Inferior parietal cortex (tissue), 1 donor: ENCODE data around the gene CDX2.

Experiments used
- DNase-seq: peaks from one replicate; pipeline ENCODE4 v3.0.0-alpha.2; 2016; ENCODE audit errors: extremely low spot score

CDX2 gene

DNA sequence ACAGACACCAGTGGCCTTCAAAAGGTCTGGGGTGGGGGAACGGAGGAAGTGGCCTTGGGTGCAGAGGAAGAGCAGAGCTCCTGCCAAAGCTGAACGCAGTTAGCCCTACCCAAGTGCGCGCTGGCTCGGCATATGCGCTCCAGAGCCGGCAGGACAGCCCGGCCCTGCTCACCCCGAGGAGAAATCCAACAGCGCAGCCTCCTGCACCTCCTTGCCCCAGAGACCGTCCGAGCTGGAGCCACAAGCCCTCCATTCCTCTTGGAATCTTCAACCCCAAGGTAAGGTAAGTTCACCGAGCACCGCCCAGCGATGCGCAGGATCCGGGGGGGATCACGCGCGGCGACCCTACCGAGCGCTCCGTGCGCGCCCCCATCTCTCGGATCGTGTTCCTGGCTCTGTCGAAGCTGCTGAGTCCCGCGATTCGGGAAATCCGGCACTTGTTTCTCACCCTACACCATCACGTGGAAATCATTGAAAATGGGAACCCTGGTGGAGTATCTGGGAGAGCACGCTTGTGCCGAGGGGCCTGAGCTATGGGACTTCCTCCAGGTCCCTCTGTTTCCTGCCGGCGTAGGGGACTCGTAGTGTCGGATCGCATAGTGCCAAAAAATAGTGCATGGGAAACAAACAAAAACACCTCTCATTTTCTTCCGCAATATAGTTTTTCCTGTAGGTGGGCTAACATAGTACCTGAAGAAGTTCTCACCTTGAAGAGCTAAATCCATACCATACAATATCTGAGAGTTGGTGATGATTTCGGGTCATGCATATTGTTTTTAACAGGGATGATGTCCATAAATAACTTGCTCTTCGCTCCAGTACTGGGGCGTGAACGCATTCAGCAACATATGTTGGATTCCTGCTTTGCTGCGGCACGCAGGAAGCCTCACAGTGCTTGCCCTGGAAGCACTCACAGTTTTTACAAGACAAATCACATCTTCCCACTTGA is 40.0 kb downstream of the CDX2 start:
- DNase-seq, result no peak

DNA sequence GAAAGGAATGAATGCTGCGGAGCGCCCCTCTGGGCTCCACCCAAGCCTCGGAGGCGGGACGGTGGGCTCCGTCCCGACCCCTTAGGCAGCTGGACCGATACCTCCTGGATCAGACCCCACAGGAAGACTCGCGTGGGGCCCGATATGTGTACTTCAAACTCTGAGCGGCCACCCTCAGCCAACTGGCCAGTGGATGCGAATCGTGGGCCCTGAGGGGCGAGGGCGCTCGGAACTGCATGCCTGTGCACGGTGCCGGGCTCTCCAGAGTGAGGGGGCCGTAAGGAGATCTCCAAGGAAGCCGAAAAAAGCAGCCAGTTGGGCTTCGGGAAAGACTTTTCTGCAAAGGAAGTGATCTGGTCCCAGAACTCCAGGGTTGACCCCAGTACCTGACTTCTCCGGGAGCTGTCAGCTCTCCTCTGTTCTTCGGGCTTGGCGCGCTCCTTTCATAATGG is 40.7 kb downstream of the CDX2 start:
- DNase-seq, result no peak

DNA sequence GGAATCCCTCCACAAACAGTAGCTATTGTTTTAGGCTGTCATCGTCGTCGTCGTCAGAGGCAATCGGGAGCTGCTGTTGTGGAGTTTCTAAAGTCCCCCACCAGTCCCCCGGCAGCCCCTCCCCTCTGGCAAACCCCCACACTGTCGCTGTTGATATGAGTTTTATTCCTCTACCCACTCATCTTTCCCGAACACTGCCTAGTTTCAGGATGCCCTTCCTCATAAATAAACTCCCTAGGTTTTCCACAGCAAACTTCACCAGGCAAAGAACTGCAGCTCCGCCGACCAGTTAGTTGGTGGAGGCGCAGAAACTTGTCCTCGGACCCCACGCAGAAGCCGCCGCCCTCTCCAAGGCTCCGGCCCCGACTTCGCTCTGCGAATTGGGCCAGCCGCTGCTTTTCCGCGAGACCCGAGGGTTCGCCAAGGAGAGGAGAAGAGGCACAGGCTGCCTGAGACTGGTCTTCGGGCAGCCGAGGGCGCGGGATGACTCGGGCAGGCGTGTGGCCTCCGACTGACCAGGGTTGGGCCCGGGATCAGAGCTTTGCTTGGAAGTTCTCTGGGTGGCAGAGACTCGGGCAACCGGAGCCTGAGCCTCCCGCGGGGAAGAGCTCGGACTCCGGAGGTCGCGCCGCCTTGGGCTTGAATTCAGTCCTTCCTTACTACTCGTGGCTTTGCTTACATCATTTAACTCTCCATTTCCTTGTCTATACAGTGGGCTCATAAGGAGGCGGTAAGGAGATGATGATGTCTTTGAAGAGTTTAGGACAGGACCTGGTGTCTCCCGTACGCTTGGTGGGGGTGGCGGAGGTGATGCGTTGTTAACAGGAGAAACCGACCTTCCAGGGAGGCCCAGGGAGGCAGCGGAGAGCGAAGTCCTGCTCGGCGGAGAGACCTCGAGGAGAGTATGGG is 41.4 kb downstream of the CDX2 start:
- no peak for DNase-seq

DNA sequence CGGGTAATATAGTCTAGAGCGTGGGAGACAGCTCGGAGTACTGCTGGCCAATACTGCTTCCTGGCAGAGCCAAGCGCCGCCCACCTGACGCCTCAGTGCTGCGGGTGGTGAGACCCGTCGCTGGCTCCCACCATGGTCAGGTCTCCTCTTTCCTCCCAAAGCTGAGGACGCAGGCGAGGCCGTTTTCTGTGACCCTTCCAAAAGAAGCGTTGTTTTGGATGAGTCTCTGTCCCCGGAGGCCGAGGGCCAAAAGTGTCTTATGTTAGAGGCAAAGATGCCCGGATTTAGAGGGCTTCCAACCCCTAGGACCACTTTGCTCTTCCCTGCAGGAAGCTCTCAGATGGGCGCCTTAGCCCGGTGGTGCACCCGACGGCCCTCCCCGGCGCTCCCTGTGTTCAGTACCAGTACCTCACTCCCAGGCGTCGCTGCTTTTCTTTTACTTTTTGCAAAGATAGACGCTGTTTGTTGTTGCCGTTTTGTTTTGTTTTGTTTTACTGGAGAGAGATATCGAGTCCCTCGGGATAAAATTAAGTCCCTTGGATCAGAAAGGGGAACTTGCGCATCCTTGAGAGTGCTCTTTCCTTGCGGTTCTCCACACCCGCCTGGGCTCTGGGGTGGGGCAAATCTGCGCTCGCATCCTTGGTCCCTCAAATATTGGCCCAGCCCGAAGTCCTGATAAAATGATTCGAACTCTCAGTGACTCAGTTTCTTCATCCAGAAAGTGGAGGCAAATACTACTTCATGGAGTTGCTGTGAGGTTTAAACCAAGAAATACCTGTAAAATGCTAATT is 42.3 kb downstream of the CDX2 start:
- no peak for DNase-seq

DNA sequence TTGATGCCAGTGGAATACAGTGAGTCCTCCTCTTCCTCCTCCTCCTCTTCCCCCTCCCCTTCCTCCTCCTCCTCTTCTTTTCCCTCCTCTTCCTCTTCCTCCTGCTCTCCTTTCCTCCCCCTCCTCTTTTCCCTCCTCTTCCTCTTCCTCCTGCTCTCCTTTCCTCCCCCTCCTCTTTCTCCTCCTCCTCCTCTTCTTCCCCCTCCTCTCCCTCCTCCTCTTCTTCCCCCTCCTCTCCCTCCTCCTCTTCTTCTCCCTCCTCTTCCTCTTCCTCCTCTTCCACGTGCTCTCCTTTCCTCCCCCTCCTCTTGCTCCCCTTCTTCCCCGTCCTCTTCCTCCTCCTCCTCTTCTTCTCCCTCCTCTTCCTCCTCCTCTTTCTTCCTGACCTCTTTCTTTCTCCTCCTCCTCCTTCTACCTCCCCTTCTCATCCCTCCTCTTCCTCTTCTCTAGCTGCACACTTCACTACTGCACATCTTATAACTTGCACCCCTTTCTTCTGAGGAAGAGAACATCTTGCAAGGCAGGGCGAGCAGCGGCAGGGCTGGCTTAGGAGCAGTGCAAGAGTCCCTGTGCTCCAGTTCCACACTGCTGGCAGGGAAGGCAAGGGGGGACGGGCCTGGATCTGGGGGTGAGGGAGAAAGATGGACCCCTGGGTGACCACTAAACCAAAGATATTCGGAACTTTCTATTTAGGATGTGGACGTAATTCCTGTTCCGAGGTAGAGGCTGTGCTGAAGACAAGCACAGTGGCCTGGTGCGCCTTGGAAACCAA is 43.7 kb downstream of the CDX2 start:
- no peak for DNase-seq

DNA sequence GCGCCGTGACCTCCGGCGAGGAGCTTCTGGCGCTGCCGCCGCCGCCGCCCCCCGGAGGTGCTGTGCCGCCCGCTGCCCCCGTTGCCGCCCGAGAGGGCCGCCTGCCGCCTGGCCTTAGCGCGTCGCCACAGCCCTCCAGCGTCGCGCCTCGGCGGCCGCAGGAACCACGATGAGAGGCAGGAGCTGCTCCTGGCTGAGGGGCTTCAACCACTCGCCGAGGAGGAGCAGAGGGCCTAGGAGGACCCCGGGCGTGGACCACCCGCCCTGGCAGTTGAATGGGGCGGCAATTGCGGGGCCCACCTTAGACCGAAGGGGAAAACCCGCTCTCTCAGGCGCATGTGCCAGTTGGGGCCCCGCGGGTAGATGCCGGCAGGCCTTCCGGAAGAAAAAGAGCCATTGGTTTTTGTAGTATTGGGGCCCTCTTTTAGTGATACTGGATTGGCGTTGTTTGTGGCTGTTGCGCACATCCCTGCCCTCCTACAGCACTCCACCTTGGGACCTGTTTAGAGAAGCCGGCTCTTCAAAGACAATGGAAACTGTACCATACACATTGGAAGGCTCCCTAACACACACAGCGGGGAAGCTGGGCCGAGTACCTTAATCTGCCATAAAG is 44.5 kb downstream of the CDX2 start:
- no peak for DNase-seq

DNA sequence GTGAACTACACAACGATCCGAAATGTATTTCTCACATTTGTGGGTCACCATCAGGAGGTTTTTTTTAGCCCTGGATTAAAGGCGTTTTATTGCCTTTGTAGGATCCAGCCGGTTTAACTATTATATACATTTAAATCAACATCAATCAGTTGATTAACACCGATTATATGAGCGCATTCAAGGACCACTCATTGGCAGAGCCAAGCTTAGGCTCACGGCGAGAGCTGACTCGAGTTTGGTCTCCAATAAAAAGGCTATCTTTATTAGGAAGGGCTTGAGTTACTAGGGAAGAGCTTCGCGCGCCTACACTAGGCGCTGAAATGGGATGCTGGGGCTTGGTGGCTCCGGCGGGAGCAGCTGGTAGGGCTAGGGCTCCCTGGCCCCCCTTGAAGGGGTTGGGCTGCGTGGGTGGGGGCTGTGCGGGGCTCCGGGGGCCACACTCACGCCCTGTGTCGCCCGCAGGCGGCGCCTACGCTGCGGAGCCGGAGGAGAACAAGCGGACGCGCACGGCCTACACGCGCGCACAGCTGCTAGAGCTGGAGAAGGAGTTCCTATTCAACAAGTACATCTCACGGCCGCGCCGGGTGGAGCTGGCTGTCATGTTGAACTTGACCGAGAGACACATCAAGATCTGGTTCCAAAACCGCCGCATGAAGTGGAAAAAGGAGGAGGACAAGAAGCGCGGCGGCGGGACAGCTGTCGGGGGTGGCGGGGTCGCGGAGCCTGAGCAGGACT is 45.2 kb downstream of the CDX2 start:
- DNase-seq, result no peak

DNA sequence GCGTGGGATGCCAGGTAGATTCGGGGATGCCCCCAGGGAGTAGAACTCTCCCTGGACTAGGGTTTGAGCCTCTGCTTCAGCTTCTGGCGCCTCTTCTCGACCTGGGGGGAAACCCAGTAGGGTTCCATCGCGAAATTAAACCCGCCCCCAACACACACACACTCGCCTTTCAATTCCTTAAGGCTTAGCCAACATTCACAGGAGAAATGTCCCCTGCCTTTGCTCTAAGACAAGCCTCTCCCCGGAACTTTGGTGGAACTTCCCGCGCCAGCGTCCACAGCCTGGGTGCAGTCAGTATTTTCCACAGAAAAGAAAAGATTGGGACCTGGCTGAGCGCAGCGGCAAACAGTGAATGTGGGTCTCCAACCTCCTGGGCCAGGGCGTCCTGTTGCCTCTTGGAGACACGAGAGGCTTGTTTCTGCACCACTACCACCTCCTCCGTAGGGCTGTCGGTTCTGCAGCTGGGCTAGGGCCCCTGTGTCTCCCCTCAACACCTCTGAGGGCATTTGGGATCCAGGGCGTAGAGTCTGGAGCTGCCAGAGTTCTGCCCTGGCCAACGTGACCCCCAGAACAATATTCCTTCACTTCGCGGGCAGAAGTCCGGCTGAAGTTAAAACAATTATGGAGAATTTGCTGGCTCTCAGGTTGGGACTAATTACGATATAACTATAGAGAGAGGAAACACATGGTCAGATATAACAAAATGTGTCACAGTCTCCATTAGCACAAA is 46.1 kb downstream of the CDX2 start:
- no peak for DNase-seq

DNA sequence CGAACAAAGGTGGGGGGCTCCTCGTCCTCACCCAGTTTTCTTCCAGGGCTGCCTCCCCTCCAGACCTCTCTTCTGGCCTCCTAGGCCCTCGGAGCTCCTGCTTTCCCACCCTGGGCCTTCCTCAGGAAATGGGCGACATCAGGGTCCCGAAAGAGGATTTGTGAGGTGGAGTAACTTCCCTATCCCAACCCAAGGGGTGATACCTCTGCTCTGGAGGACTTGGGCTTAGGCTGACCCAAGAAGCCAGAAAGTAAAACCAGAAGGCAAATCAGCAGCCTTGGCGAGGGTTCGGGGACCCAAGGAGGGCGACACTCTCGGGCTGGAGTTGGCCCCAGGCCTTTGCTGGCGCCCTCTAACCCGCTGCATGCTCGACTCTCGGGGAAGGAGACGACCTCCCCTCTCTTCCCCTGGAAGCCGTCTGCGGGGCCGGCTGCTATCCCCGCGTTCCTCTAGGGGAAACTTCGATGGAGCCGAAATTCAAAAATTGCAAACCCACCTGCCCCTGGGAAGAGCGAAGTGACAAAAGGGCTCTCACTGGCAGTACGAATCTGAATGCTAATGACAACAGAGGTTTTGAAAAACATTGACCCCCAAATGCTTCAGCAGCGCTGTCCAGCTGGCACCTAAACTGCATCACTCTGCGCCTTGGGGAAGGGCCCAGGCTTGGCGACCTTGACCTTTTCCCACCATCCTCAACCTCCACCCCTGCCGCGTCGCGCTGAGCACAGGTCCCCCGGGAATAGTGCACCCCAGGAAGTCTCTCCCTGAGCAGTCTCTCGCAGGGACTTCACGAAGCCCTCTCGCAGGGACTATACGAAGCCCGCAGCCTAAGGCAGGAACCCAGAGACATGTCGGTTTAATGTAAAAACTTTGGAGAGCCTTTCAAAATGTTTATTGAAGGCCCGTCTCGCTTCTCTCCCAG is 46.9 kb downstream of the CDX2 start:
- DNase-seq, result no peak

DNA sequence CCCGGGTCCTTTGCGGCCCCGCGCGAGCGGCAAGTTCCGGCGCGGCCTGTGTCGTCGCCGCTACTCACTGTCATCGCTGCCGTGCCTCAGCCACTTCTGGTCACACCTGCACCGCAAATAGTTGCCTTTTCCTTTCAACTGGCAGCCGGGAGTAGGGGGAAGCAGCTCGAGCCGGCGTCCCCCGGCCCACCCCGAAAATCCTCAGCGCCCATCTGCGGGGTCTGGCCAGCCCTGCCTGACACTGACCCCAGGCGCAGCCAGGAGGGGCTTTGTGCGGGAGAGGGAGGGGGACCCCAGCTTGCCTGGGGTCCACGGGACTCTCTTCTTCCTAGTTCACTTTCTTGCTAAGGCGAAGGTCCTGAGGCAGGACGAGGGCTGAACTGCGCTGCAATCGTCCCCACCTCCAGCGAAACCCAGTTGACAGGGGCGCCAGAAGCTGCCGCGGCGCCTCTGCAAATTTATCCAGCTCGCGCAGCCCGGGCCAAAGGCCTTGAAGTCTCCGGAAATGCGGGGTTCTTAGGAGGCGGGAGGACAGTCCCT is 47.6 kb downstream of the CDX2 start:
- no peak for DNase-seq

DNA sequence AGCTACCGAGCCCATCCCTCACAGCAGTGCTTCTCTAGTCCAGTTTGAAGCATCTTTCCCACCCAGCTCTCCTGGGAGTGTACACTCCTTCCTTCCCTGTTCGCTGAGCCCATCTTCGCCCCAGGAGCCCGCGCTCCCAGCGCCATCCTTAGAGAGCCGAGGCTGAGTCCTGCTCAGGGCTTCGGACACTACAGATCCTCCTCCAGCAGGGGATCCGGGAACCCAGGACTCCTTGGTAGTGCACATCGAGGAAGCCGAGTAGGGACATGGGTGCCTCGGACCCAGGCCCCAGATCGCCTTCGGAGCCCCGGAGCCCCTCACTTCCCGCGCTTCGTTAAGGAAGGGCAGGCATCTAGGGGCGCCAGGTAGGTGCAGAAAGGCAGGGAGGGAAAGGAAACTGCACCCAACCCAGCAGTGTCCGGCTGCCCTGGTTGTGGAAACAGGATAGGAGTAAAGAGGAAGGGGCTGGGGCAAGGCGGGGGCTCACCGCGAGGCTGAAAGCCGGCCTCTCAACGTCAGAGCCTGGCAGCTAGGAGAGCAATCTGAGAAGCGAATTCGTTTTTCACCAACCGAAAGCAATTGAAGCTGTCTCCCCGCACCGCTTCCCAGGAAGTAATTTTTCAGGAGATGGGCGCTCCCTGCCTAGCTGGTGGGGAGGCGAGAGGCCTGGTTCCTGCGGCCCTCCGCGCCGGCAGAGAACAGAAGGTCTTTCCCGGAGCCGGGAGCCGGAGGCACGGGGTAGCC is 48.3 kb downstream of the CDX2 start:
- no peak for DNase-seq

DNA sequence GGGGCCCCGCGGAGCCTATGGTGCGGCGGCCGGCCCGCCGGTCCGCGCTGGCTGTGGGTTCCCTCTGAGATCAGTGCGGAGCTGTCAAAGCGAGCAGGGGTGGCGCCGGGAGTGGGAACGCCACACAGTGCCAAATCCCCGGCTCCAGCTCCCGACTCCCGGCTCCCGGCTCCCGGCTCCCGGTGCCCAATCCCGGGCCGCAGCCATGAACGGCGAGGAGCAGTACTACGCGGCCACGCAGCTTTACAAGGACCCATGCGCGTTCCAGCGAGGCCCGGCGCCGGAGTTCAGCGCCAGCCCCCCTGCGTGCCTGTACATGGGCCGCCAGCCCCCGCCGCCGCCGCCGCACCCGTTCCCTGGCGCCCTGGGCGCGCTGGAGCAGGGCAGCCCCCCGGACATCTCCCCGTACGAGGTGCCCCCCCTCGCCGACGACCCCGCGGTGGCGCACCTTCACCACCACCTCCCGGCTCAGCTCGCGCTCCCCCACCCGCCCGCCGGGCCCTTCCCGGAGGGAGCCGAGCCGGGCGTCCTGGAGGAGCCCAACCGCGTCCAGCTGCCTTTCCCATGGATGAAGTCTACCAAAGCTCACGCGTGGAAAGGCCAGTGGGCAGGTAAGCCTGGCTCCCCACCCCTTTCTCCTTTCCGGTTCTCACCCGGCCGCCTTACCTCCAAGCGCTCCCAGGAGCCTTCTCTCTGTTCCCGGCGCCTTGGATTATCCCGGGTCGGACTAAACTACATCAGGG is 49.0 kb downstream of the CDX2 start, which contains the start of gene PDX1:
PDX1 (plus strand) TSS at position 67 of the 743 bp plus-strand sequence; CDS start at position 206, 139 bp downstream.
- DNase-seq, result no peak

DNA sequence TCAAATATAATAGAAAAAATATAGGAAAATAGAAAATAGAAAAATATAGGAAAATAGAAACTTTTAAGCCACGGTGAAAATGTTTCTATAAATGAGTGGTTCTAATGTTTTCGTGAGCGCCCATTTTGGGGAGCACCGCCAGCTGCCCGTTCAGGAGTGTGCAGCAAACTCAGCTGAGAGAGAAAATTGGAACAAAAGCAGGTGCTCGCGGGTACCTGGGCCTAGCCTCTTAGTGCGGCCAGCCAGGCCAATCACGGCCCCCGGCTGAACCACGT is 49.5 kb downstream of the CDX2 start:
- no peak for DNase-seq

DNA sequence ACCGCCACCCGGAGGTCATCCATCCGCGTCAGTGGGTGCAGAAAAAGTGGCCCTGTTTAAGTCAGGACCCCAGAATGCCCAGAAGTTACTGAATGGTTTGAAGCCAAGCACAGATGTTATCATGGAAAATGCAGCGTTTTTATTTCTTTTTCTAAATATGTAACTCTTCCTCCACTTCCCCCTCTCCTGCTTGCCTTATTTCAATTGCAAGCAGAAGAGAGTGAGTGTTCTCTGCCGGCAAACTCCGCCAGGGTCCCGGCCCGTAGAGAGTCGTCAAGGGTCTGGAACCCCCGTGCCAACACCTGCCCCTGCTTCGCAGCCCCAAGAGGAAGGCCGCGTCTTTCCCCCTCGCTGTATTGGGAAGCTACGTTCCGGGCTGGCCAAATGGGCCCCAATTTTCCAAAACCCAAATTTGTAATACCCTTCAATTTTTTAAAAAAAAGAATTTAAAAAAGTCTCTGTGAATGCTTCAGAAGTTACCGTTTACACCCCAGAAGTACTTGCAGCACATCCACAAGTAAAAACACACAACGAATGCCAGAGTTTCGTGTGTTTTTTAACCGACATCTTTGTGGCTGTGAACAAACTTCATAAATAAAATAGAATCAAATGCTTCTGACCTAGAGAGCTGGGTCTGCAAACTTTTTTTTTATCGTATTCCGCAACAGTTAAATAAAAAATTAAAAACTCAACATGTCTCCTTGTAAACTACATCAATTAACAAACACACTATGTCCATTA is 50.0 kb downstream of the CDX2 start:
- no peak for DNase-seq

DNA sequence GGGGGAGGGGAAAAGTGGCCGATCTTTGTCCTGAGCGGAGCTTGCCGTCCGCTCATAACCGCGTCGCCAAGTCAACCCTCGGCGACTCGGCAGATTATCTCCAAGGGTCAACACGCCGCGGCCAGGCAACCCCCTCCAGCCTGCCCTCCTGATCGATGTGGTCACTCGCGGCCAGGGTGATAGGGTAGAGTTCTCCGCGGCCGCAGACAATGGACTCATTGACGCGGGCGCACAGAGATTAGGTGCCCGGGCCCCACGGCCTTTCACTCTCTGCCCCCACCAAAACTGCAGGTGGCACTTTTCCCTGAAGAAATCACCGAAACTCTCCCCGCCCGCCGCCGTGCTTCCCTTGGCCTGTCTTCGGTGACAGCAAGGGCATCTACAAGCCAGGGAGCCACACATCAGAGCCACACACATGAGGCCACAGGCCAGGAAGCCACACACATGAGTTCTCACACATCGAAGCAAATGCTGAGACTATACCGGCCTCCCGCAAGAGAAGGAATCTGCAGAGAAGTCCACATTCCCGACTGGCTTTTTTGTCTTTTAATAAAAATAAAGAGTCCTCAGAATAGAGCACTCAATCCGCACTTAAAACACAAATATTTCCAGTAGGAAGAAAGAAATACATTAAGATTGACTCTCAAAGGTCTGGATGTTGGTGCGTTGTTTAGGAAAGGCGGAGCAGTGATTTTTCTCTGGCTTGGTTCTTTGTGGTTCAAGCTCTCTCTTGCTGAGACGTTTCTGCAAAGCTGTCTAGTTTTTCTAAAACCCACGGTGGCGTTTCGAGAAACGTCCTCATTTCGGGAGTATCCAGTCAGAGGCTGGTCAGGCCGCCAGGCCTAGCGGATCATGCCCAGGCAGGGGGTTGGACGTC is 50.8 kb downstream of the CDX2 start:
- DNase-seq, result no peak
